Osteocyte (in vitro differentiated cells): ENCODE results near the gene NOP16. TPM values are rescaled to one million over a fixed set of nuclear protein-coding genes. Genes with fewer than 3 reads are reported as not detected.

ENCODE experiments used
- DNase-seq: peaks from one replicate; pipeline ENCODE4 v3.0.0; 2021; ENCODE audit warnings: mixed read lengths; ENCODE audit not compliant: unreplicated experiment; ENCODE audit errors: extremely low spot score
- H3K27ac Mint-ChIP-seq: one replicate; pipeline ENCODE4 v1.8.0; 2021; ENCODE audit warnings: mild to moderate bottlenecking, mixed read lengths; ENCODE audit not compliant: unreplicated experiment
- H3K27me3 Mint-ChIP-seq: one replicate; pipeline ENCODE4 v1.8.0; 2021; ENCODE audit warnings: mixed read lengths; ENCODE audit not compliant: unreplicated experiment
- H3K36me3 Mint-ChIP-seq: one replicate; pipeline ENCODE4 v1.8.0; 2021; ENCODE audit warnings: mixed read lengths; ENCODE audit not compliant: unreplicated experiment
- H3K4me1 Mint-ChIP-seq: one replicate; pipeline ENCODE4 v1.8.0; 2021; ENCODE audit warnings: mixed read lengths; ENCODE audit not compliant: unreplicated experiment
- H3K4me3 Mint-ChIP-seq: one replicate; pipeline ENCODE4 v1.8.0; 2021; ENCODE audit warnings: mild to moderate bottlenecking, moderate library complexity, mixed read lengths; ENCODE audit not compliant: unreplicated experiment
- H3K9me3 Mint-ChIP-seq: one replicate; pipeline ENCODE4 v1.8.0; 2021; ENCODE audit warnings: mixed read lengths; ENCODE audit not compliant: unreplicated experiment
- total RNA-seq: library from RNA; stranded (reverse); gene quantifications from 2 replicates; pipeline ENCODE4 v1.2.1, GENCODE V29; 2021
- TF ChIP-seq, protein P1 (sequence below): fragments of 200-600 bp; sonication (generic); IDR thresholded peaks from 2 replicates; pipeline ENCODE4 v1.5.0; 2021; ENCODE audit warnings: antibody characterized with exemption, mild to moderate bottlenecking, moderate library complexity

The NOP16 gene
- total RNA-seq, 1 donor from 2014 or later = 15.5 TPM

DNA sequence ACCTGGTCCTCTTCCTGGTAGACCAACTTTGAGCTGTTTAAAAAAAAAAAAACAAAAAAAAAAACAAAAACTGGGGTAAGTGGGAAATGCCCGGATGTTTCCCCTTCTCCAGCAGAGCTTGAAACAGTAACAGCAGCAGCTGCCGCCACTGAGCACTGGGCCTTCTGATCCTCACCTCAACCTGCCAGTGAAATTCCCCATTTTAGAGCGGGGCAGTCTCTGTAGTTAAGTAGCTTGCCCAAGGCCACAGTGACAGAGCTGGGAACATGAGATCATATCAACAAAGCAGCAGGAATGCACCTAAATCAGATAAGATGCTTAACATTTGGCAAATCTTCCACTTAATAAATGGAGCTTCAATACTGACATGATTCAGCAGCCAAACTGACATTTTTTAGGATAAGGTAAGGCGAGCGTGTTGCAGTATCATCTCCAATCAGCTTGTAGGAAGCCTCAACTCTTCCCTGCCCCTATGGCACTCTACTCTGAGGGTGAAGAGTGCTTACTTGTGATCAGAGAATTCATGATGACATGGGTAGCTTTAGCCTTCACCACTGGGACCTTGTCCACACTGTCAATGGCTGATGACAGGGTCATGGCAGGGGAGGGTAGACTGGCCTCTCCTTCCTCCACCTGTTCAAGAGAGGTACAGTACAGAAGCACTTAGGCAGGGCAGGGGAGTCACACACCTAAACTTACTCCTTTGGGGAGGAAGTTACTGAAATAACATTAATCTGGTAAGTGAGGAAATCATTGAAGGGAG, 36.1 kb downstream of the NOP16 start:
- H3K36me3 Mint-ChIP-seq = peaks cover 59% of the 10 kb centered on the region
- TF ChIP-seq, protein P1, sequence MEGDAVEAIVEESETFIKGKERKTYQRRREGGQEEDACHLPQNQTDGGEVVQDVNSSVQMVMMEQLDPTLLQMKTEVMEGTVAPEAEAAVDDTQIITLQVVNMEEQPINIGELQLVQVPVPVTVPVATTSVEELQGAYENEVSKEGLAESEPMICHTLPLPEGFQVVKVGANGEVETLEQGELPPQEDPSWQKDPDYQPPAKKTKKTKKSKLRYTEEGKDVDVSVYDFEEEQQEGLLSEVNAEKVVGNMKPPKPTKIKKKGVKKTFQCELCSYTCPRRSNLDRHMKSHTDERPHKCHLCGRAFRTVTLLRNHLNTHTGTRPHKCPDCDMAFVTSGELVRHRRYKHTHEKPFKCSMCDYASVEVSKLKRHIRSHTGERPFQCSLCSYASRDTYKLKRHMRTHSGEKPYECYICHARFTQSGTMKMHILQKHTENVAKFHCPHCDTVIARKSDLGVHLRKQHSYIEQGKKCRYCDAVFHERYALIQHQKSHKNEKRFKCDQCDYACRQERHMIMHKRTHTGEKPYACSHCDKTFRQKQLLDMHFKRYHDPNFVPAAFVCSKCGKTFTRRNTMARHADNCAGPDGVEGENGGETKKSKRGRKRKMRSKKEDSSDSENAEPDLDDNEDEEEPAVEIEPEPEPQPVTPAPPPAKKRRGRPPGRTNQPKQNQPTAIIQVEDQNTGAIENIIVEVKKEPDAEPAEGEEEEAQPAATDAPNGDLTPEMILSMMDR = no peak
- H3K27ac Mint-ChIP-seq = no peak overlapping the region
- no peak overlapping the region for H3K4me3 Mint-ChIP-seq
- H3K9me3 Mint-ChIP-seq = no peaks in the 10 kb centered on the region
- no peaks in the 10 kb centered on the region for H3K4me1 Mint-ChIP-seq
- DNase-seq = no peak
- H3K27me3 Mint-ChIP-seq = no peaks in the 10 kb centered on the region

DNA sequence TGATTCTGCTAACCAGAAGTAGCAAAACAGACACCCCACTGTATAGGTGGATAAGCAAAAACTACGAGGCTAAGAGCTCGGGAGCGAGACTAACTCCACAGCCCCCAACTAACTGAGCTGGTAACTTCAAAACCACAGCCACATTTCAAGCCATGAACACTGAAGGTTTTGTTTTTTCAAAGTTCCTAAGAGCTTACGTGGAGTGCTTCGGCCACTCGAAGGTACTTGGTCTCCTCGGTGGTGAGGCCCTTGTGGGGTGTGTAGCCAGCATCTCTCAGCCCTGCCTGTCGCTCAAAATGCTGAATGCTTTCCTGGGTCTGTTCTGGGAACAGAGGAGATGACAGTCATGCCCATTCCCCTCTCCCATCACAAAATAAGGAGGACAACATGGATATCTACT, 38.0 kb downstream of the NOP16 start:
- no peak overlapping the region for H3K4me3 Mint-ChIP-seq
- H3K4me1 Mint-ChIP-seq = no peaks in the 10 kb centered on the region
- TF ChIP-seq, protein P1 = no peak
- H3K27ac Mint-ChIP-seq = no peak overlapping the region
- DNase-seq = no peak
- no peaks in the 10 kb centered on the region for H3K9me3 Mint-ChIP-seq
- no peaks in the 10 kb centered on the region for H3K27me3 Mint-ChIP-seq
- peaks cover 71% of the 10 kb centered on the region for H3K36me3 Mint-ChIP-seq

DNA sequence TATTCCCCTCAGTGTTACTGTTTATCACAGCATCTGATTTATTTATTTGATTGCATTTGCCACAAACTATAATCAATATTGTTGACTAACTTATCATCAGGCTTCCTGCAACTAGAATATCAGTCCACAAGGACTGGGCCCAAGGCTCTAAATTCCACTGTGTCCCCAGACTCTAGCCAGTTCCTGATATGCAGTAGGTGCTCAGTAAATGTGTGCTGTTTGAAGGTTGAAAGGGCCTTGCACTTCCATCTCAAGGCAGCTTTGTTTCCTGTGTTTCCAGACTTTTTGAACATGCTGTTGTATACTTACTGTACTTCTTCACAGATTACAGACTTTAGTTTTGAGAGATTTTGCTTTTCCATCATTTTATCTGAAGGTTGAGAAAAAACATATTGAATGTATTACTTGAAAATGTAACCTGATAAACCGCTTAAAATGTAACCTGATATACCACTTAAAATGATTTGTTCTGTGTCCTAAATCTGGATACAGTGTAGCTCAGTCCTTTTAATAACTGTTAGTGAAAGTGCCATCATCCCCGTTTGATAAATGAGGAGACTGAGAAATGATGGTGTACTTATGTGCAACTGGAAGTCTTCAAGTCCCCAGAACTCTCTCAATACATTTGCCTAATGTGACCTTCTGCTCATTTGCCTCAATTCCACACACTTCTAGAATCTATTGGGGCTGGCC, 45.5 kb downstream of the NOP16 start:
- TF ChIP-seq, protein P1 = no peak
- no peak for DNase-seq
- peaks cover 40% of the 10 kb centered on the region for H3K36me3 Mint-ChIP-seq
- no peak overlapping the region for H3K27ac Mint-ChIP-seq
- H3K4me3 Mint-ChIP-seq = no peak overlapping the region
- no peaks in the 10 kb centered on the region for H3K4me1 Mint-ChIP-seq
- H3K27me3 Mint-ChIP-seq = no peaks in the 10 kb centered on the region
- H3K9me3 Mint-ChIP-seq = no peaks in the 10 kb centered on the region

DNA sequence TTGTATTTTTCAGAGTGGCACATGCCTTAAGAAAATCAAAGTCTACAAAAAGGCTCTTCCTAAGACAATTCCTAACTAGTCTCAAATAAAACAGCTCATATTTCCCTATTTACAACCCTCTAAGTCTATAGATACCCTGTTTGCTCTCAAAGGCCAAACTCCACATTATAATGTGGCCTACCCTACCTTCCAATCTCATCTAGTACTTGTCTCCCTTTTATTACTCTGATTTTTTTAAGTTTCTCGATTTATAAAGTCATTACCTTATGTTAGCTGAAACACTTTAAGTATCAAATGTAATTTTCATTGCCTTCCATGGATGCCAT, 46.3 kb downstream of the NOP16 start:
- H3K9me3 Mint-ChIP-seq = no peaks in the 10 kb centered on the region
- peaks cover 40% of the 10 kb centered on the region for H3K36me3 Mint-ChIP-seq

More for the DNA sequence above, 46.3 kb downstream of the NOP16 start:
- TF ChIP-seq, protein P1 = no peak
- no peak overlapping the region for H3K4me3 Mint-ChIP-seq
- no peak for DNase-seq
- H3K4me1 Mint-ChIP-seq = no peaks in the 10 kb centered on the region
- no peaks in the 10 kb centered on the region for H3K27me3 Mint-ChIP-seq
- no peak overlapping the region for H3K27ac Mint-ChIP-seq
